T-cell (primary cell): Measurements from ENCODE around the gene SPDYE18. TPM values are rescaled to one million over a fixed set of nuclear protein-coding genes. Genes with fewer than 3 reads are reported as not detected.
"Not testable (repeated sequence)": the region's sequence is repeated elsewhere in the genome, so short reads cannot be mapped to it uniquely, and the experiment has no call there.

Experiments used
- ATAC-seq, 4 experiments: fragments of 200-7000 bp in 3 of 4; fragments of 150-1000 bp in 1 of 4; cut with Tn5 transposase; replicated peaks in 1 of 4; 1 replicate in 3 of 4; 2 replicates in 1 of 4; pipeline ENCODE4 v1.10.0; 2021; ENCODE audit warnings: moderate library complexity in 3 of 4, mild to moderate bottlenecking in 2 of 4, moderate number of reproducible peaks in 1 of 4
- CTCF ChIA-PET, 2 donors: fragments of 300-600 bp; sonication (Branson Sonifier 250); formaldehyde crosslinking; loops; one replicate each; lab custom pipeline; 2022; ENCODE audit warnings: antibody characterized with exemption in 2 of 2; lab: Charles Lee
- POLR2A ChIA-PET, 2 donors: fragments of 300-600 bp; sonication (Branson Sonifier 250); formaldehyde crosslinking; loops; one replicate each; lab custom pipeline; 2022; ENCODE audit warnings: antibody characterized with exemption in 2 of 2; lab: Charles Lee
- DNase-seq, 35 experiments: peaks; one replicate each; pipeline versions ENCODE4 v3.0.0 to v3.0.0-alpha.2; 2013 to 2023
- H3K27ac ChIP-seq: one replicate; pipeline ENCODE4 v1.5.1; 2013; ENCODE audit warnings: low read length
- H3K27me3 ChIP-seq, 2 experiments: replicated peaks in 1 of 2; 1 replicate in 1 of 2; 2 replicates in 1 of 2; pipeline versions ENCODE4 v1.6.1 to v1.7.0; 2013; ENCODE audit warnings: low read length in 1 of 2, mixed read lengths in 1 of 2; ENCODE audit not compliant: control insufficient read depth in 2 of 2, insufficient read depth in 2 of 2; ENCODE audit errors: extremely low read depth in 1 of 2
- H3K36me3 ChIP-seq, 2 donors: 1 replicate in 1 of 2; 2 replicates in 1 of 2; pipeline versions ENCODE4 v1.6.1 to v1.7.0; 2013; ENCODE audit warnings: low read length in 1 of 2; ENCODE audit not compliant: control insufficient read depth in 2 of 2, insufficient read depth in 1 of 2; ENCODE audit errors: extremely low read depth in 1 of 2
- H3K4me1 ChIP-seq, 2 experiments: 1 replicate in 1 of 2; 2 replicates in 1 of 2; pipeline versions ENCODE4 v1.6.1 to v1.7.0; 2013; ENCODE audit warnings: low read length in 2 of 2, mixed read lengths in 1 of 2; ENCODE audit not compliant: insufficient read depth in 2 of 2, control insufficient read depth in 1 of 2; ENCODE audit errors: extremely low read depth in 1 of 2
- H3K4me3 ChIP-seq, 2 donors: 1 replicate in 1 of 2; 2 replicates in 1 of 2; pipeline versions ENCODE4 v1.5.1 to v1.7.0; 2013; ENCODE audit warnings: mild to moderate bottlenecking in 2 of 2, low read length in 1 of 2, moderate library complexity in 1 of 2; ENCODE audit not compliant: control insufficient read depth in 1 of 2; ENCODE audit errors: extremely low read depth in 1 of 2
- H3K9me3 ChIP-seq: 2 replicates; pipeline ENCODE4 v1.7.0; 2013
- H3K27ac Mint-ChIP-seq, 2 donors: one replicate each; pipeline ENCODE4 v1.8.0; 2020 to 2021; ENCODE audit warnings: mild to moderate bottlenecking in 2 of 2, mixed read lengths in 2 of 2
- H3K27me3 Mint-ChIP-seq, 2 donors: one replicate each; pipeline ENCODE4 v1.8.0; 2021 to 2022; ENCODE audit warnings: mixed read lengths in 2 of 2
- H3K36me3 Mint-ChIP-seq: one replicate; pipeline ENCODE4 v1.8.0; 2021; ENCODE audit warnings: mixed read lengths
- H3K4me1 Mint-ChIP-seq, 3 donors: one replicate each; pipeline ENCODE4 v1.8.0; 2020 to 2022; ENCODE audit warnings: mixed read lengths in 3 of 3, mild to moderate bottlenecking in 1 of 3
- H3K4me3 Mint-ChIP-seq, 3 donors: one replicate each; pipeline ENCODE4 v1.8.0; 2020 to 2022; ENCODE audit warnings: mild to moderate bottlenecking in 3 of 3, mixed read lengths in 3 of 3, moderate library complexity in 3 of 3
- H3K9me3 Mint-ChIP-seq, 3 donors: one replicate each; pipeline ENCODE4 v1.8.0; 2020 to 2022; ENCODE audit warnings: mixed read lengths in 3 of 3
- WGBS: methylation state at CpG from one replicate; pipeline ENCODE4 v1.1.5; 2013; ENCODE audit warnings: missing lambda C conversion rate; ENCODE audit not compliant: insufficient coverage; 5-methylcytosine and 5-hydroxymethylcytosine counted together
- total RNA-seq, 35 experiments: library from RNA in 6 of 35; stranded (reverse) in 6 of 35; fragments of 120-200 nt in 1 of 35; gene quantifications; one replicate each; pipeline versions ENCODE4 v1.2.1 to v1.2.4 and lab custom pipeline; 2013 to 2026

SPDYE18 gene
- total RNA-seq, 5 donors from 2014 or later (not counting 1 experiment from before 2014, with no cell fraction given), result 1.3 to 3.0 (median 2.1) TPM

DNA sequence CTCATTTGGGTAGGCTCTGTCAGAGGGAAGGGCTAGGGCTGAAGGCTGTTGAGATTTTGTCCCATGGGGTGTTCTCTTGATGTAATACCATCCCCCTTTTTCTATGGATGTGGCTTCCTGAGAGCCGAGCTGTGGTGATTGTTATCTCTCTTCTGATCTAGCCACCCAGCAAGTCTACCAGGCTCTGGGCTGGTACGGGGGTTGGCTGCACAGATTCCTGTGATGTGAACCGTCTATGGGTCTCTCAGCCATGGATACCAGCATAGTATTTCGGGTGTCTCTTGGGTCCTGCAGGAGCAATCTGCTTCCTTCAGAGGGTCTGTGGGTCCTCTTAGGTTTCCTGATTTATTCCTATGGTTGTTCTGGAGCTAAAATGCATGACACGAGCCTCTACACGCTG is 8.8 kb upstream of the SPDYE18 start:
- POLR2A ChIA-PET, H3K4me3 ChIP-seq, H3K4me1 ChIP-seq, H3K4me3 Mint-ChIP-seq, H3K27me3 ChIP-seq, H3K9me3 Mint-ChIP-seq, H3K36me3 ChIP-seq, H3K27me3 Mint-ChIP-seq, ATAC-seq, CTCF ChIA-PET, H3K27ac ChIP-seq, H3K9me3 ChIP-seq, DNase-seq, H3K27ac Mint-ChIP-seq: not testable (repeated sequence)
- Mint-ChIP-seq H3K36me3 (peaks cover 47% of the 10 kb centered on the region), H3K4me1 (peaks cover 26 to 29% (median 26%) of the 10 kb centered on the region in 3 donors)
- 72% methylated on average over 2 of the region's 6 CpGs for WGBS

DNA sequence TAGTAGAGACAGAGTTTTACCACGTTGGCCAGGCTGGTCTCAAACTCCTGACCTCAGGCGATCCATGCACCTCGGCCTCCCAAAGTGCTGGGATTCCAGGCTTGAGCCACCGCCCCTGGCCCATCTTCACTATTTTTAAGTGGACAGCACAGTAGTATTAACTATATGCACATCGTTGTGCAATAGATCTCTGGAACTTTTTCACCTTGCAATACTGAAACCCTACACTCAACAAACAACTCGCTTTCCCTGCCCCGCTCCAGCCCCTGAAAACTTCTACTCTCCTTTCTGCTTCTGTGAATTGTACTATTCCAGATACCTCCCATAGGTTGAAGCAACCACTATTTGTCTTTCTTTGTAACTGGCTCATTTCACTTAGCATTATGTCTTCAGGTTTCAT is 3.5 kb upstream of the SPDYE18 start:
- H3K4me3 ChIP-seq, H3K27ac ChIP-seq, H3K36me3 ChIP-seq, H3K4me1 ChIP-seq, H3K27me3 ChIP-seq, H3K27ac Mint-ChIP-seq, H3K4me3 Mint-ChIP-seq, CTCF ChIA-PET, H3K9me3 Mint-ChIP-seq, H3K27me3 Mint-ChIP-seq, H3K9me3 ChIP-seq, POLR2A ChIA-PET, ATAC-seq, DNase-seq: not testable (repeated sequence)
- WGBS, result 91% methylated on average over 4 of the region's 7 CpGs
- Mint-ChIP-seq H3K4me1 (peaks cover 22 to 25% (median 22%) of the 10 kb centered on the region in 3 donors), H3K36me3 (peaks cover 20% of the 10 kb centered on the region)

DNA sequence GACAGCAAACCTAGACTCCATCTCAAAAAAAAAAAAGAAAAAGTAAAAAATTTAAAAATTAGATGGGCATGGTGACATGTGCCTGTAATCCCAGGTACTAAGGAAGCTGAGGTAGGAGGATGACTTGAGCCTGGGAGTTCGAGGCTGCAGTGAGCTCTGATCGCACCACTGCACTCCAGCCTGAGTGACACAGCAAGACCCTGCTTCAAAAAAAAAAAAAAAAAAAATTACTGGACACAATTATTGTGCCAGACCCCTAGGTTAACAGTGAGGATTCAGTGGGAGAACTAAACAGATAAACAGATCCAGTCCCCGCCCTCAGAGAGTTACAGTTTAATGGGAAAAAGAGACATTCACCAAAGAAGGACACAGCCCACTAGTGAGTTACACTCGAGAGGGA is 1.4 kb upstream of the SPDYE18 start:
- ATAC-seq, H3K36me3 Mint-ChIP-seq, CTCF ChIA-PET, H3K27ac ChIP-seq, H3K27ac Mint-ChIP-seq, H3K4me1 ChIP-seq, H3K4me3 ChIP-seq, POLR2A ChIA-PET, H3K36me3 ChIP-seq, H3K27me3 Mint-ChIP-seq, H3K4me3 Mint-ChIP-seq, H3K27me3 ChIP-seq, H3K9me3 ChIP-seq, DNase-seq, H3K9me3 Mint-ChIP-seq: not testable (repeated sequence)
- peaks cover 7 to 12% (median 8%) of the 10 kb centered on the region in 3 donors for H3K4me1 Mint-ChIP-seq
- WGBS, result no CpG with 5 or more reads among the region's 4 CpGs

DNA sequence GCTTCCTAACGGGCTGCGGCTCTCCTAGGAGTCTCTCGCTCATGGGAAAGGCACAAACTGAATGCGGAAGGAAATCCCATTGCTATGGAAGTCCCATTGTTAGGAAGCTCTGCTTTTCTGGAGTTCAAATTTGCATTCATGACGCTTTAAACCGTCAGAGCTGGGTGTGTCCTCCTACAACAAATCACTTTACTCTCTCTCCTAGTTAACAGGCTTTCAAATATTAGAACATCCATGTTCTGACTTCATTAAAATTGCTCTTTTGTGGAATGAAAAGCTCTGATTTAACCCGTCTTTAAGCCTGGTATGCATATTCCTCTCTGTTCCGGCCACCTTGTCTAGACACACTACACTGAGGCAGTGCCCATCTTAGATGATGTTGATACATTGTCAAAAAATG is 30.1 kb downstream of the SPDYE18 start, which contains the start of gene SPDYE17:
Gene SPDYE17 (minus strand): TSS at position 101 of the 400 bp plus-strand sequence. CDS start 1,791 bp downstream, outside the sequence.
- H3K4me3 Mint-ChIP-seq, H3K36me3 ChIP-seq, ATAC-seq, H3K4me1 ChIP-seq, POLR2A ChIA-PET, H3K27me3 ChIP-seq, H3K9me3 Mint-ChIP-seq, H3K9me3 ChIP-seq, CTCF ChIA-PET, H3K27ac ChIP-seq, H3K36me3 Mint-ChIP-seq, H3K4me3 ChIP-seq, H3K27me3 Mint-ChIP-seq, H3K27ac Mint-ChIP-seq, DNase-seq, H3K4me1 Mint-ChIP-seq: not testable (repeated sequence)
- WGBS, result no CpG with 5 or more reads among the region's 8 CpGs

DNA sequence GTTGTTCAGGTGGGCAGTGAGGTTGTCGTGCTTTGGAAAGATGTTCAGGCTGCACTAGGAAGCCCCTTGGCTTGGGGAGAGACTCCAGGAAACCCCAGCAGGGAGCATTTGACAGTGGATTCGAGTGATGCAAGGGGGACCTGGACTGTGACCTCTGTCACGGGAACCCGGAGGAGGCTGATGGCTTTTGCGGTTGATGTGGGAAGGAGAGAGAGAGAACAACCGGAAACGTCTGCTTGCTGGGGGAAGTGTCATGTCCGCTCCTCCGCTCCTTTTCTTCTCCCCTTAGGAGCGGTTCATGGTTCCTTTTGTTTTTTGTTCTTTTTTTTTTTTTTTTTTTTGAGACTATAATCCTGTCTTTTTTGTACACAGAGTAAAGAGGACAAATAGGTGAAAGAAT is 36.0 kb downstream of the SPDYE18 start:
- WGBS, result no CpG with 5 or more reads among the region's 10 CpGs
- H3K4me3 ChIP-seq, H3K27ac Mint-ChIP-seq, H3K36me3 ChIP-seq, H3K4me3 Mint-ChIP-seq, H3K27ac ChIP-seq, H3K36me3 Mint-ChIP-seq, POLR2A ChIA-PET, H3K27me3 ChIP-seq, H3K9me3 Mint-ChIP-seq, H3K4me1 ChIP-seq, ATAC-seq, H3K9me3 ChIP-seq, CTCF ChIA-PET, H3K27me3 Mint-ChIP-seq, H3K4me1 Mint-ChIP-seq, DNase-seq: not testable (repeated sequence)

DNA sequence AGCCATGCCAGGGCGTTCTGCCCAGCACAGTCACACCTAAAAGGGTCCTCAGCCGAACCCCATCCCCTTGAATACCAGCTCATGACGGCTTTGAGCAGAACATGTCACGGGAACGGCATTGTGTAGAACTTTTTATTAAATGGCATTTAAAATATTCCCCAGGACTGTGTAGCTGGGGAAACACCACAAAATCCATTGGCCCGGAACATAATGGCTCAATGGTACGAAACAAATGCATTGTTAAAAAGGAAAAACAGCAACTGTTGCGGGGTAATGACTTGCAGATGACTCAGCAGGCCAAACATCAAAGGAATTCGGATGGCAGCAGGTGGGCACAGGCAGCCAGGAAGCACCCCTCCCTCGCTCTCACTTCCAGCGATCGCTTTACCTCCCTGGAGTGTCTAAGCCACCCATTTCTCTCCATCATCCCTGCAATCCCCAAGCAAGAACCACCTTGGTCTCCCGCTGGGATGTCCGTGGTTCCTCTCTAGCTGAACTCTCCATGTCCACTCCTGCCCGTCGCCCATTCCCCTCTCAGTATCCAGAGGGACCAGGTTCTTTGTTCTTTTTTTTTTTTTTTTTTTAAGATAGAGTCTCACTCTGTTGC is 52.2 kb downstream of the SPDYE18 start:
- POLR2A ChIA-PET, H3K27ac ChIP-seq, H3K27me3 Mint-ChIP-seq, H3K4me1 Mint-ChIP-seq, H3K4me3 Mint-ChIP-seq, H3K4me1 ChIP-seq, H3K27ac Mint-ChIP-seq, H3K9me3 Mint-ChIP-seq, H3K27me3 ChIP-seq, H3K9me3 ChIP-seq, H3K36me3 Mint-ChIP-seq, ATAC-seq, H3K36me3 ChIP-seq, DNase-seq, H3K4me3 ChIP-seq, CTCF ChIA-PET: not testable (repeated sequence)
- WGBS, result no CpG with 5 or more reads among the region's 16 CpGs

DNA sequence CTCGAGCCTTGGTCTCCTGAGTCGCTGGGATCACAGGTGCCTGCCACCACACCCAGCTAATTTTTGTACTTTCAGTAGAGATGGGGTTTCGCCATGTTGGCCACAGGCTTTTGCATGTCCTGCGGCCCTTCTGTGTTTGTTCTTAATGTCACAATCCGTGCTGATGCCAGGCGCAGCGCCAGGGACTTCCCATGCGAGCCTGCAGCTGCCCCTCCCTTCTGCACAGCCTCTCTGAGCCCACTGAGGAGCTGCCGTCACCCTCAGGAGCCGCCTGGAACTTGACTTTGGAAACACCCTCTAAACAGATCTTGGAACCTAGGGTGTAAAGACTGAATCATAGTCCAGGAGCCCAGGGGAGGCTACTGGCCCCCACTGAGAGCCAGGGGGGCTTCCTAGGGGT is 54.4 kb downstream of the SPDYE18 start:
- H3K36me3 Mint-ChIP-seq, result not testable (repeated sequence)

More for the DNA sequence above, 54.4 kb downstream of the SPDYE18 start:
- H3K9me3 Mint-ChIP-seq, H3K4me1 ChIP-seq, ATAC-seq, H3K27me3 ChIP-seq, DNase-seq, H3K36me3 ChIP-seq, H3K4me3 ChIP-seq, H3K27ac Mint-ChIP-seq, H3K27ac ChIP-seq, H3K4me1 Mint-ChIP-seq, CTCF ChIA-PET, H3K27me3 Mint-ChIP-seq, POLR2A ChIA-PET, H3K4me3 Mint-ChIP-seq, H3K9me3 ChIP-seq: not testable (repeated sequence)
- no CpG with 5 or more reads among the region's 10 CpGs for WGBS
